K562 (cell line): ENCODE results near the gene SRRT. TPM values are rescaled to one million over a fixed set of nuclear protein-coding genes. Genes with fewer than 3 reads are reported as not detected.

Experiments used
- DDX20 ChIP-seq: fragments of 450-650 bp; IDR thresholded peaks from 2 replicates; pipeline ENCODE4 v1.6.1; 2016; ENCODE audit warnings: missing genetic modification characterization, low read depth, mild to moderate bottlenecking, missing compliant biosample characterization, moderate library complexity
- DMBX1 ChIP-seq: fragments of 250-450 bp; sonication (Bioruptor Pico); IDR thresholded peaks from 2 replicates; pipeline ENCODE4 v1.8.0; 2022; ENCODE audit warnings: inconsistent platforms, mild to moderate bottlenecking, moderate library complexity, borderline replicate concordance
- HNRNPUL1 ChIP-seq: fragments of 200-400 bp; formaldehyde crosslinking; IDR thresholded peaks from 2 replicates; pipeline ENCODE4 v1.6.1; 2017; ENCODE audit warnings: low read length
- KLF16 ChIP-seq: IDR thresholded peaks from 2 replicates; pipeline ENCODE4 v1.6.1; 2016; ENCODE audit warnings: antibody characterized with exemption
- MAX ChIP-seq: sonication (generic); formaldehyde crosslinking; IDR thresholded peaks from 2 replicates; pipeline ENCODE4 v1.9.0; 2022; ENCODE audit warnings: mild to moderate bottlenecking, missing genetic modification reagents
- MGA ChIP-seq: fragments of 450-650 bp; IDR thresholded peaks from 2 replicates; pipeline ENCODE4 v1.6.1; 2016; ENCODE audit warnings: mild to moderate bottlenecking, moderate library complexity
- NONO ChIP-seq, 2 experiments: fragments of 200-400 bp in 1 of 2; fragments of 450-650 bp in 1 of 2; formaldehyde crosslinking in 1 of 2; IDR thresholded peaks; 2 replicates each; pipeline ENCODE4 v1.6.1; 2017; ENCODE audit warnings: low read depth in 2 of 2, mild to moderate bottlenecking in 2 of 2, moderate library complexity in 2 of 2, low read length in 1 of 2
- NR0B1 ChIP-seq: fragments of 450-650 bp; IDR thresholded peaks from one replicate; pipeline ENCODE4 v1.6.1; 2018; ENCODE audit warnings: mild to moderate bottlenecking, moderate library complexity; ENCODE audit not compliant: partially characterized antibody
- POLR3G ChIP-seq: IDR thresholded peaks from 2 replicates; pipeline ENCODE4 v1.6.1; 2011; ENCODE audit not compliant: insufficient read length, insufficient replicate concordance; ENCODE audit errors: extremely low read depth
- ZFP91 ChIP-seq: sonication (generic); formaldehyde crosslinking; IDR thresholded peaks from 2 replicates; pipeline ENCODE4 v1.8.0; 2022; ENCODE audit warnings: mild to moderate bottlenecking, missing genetic modification reagents
- ZNF133 ChIP-seq: fragments of 250-450 bp; sonication (Bioruptor Pico); IDR thresholded peaks from 2 replicates; pipeline ENCODE4 v1.4.0; 2020; ENCODE audit warnings: mild to moderate bottlenecking
- ZNF143 ChIP-seq: sonication (generic); formaldehyde crosslinking; IDR thresholded peaks from 2 replicates; pipeline ENCODE4 v1.9.0; 2022; ENCODE audit warnings: mild to moderate bottlenecking, missing genetic modification reagents
- ZNF668 ChIP-seq: fragments of 250-450 bp; sonication (Bioruptor Pico); IDR thresholded peaks from 2 replicates; pipeline ENCODE4 v1.8.0; 2022; ENCODE audit warnings: mild to moderate bottlenecking, inconsistent platforms
- polyA plus RNA-seq, 8 experiments: library from polyadenylated mRNA; depleted of rRNA in 4 of 8; stranded (reverse) in 5 of 8; unstranded in 3 of 8; fragments of >200 nt; fragmentation: Nextera tagmentation in 2 of 8; fragmentation: Illumina TruSeq in 1 of 8; extraction: Ambion mirVana in 2 of 8; extraction: Trizol in 1 of 8; gene quantifications; 2 replicates each; pipeline versions ENCODE4 v1.2.1 to v1.2.3, GENCODE V29; 2011 to 2014; ENCODE audit warnings: inconsistent platforms in 1 of 8, missing spikeins in 1 of 8
- total RNA-seq, 7 experiments: library from RNA; depleted of rRNA in 6 of 7; stranded (reverse); fragments of >200 nt in 6 of 7; fragmentation: Illumina TruSeq in 2 of 7; extraction: Trizol in 2 of 7; gene quantifications; 2 replicates each; pipeline versions ENCODE4 v1.2.1 to v1.2.3, GENCODE V29; 2011 to 2021; ENCODE audit warnings: low replicate concordance in 1 of 7

The SRRT gene
- total and polyA plus RNA-seq, 9 of the 15 experiments (the other 6 are each of a cell fraction or from before 2014, with no cell fraction given): 10.3 to 263 (median 84.4) TPM

GRCh38 chr7:100867776-100868485 lies 7.0 kb upstream of the SRRT start (continued):
- TF ChIP-seq DMBX1 (CRISPR knock-in tag) (peak; percentile 28; the same call in 1 of the 2 replicates), MAX (CRISPR knock-in tag) (no peak), KLF16 (no peak), ZNF668 (no peak), ZNF143 (CRISPR knock-in tag) (no peak), ZFP91 (CRISPR knock-in tag) (no peak), NR0B1 (no peak), ZNF133 (CRISPR knock-in tag) (no peak), HNRNPUL1 (no peak), POLR3G (no peak), MGA (peak; percentile 70), DDX20 (tag) (no peak), NONO (IDR thresholded peaks at IDR 0.05; ENCODE audit: low read depth in 2 of 2, low read length in 1 of 2) (no peak)
